ENCODE measurements around the gene SLC35F1.

Gene SLC35F1

GRCh38 chr6:118306392-118307238 lies 399.6 kb downstream of the SLC35F1 start:
- peak in 1 of 58 donors; percentile 18 for DNase-seq

- DNase-seq: peak in 1 of 58 donors; percentile 5
Observed at GRCh38 chr6:118307581-118307980, 400.5 kb downstream of the SLC35F1 start.

- DNase-seq: no peak
Observed at GRCh38 chr6:118309337-118310093, 402.5 kb downstream of the SLC35F1 start.

- DNase-seq: no peak
Observed at GRCh38 chr6:118313208-118313607, 406.1 kb downstream of the SLC35F1 start.

GRCh38 chr6:118313762-118314161 lies 406.7 kb downstream of the SLC35F1 start:
- no peak for DNase-seq

GRCh38 chr6:118316796-118317384 lies 409.8 kb downstream of the SLC35F1 start:
- no peak for DNase-seq

GRCh38 chr6:118317581-118318563 lies 410.8 kb downstream of the SLC35F1 start:
- DNase-seq: no peak

- no peak for DNase-seq
Observed at GRCh38 chr6:118318648-118319047, 411.6 kb downstream of the SLC35F1 start.

GRCh38 chr6:118319416-118319815 lies 412.4 kb downstream of the SLC35F1 start:
- no peak for DNase-seq

- DNase-seq: peak in 13 of 58 donors; percentile 2 to 31 (median 13)
Observed at GRCh38 chr6:118319894-118320649, 413.0 kb downstream of the SLC35F1 start.

GRCh38 chr6:118320652-118321051 lies 413.6 kb downstream of the SLC35F1 start:
- DNase-seq: no peak

- DNase-seq: no peak
Observed at GRCh38 chr6:118324116-118324515, 417.1 kb downstream of the SLC35F1 start.

GRCh38 chr6:118325220-118325860 lies 418.3 kb downstream of the SLC35F1 start:
- peak in 14 of 58 donors; percentile 2 to 43 (median 17) for DNase-seq

- DNase-seq: no peak
Observed at GRCh38 chr6:118326712-118327111, 419.6 kb downstream of the SLC35F1 start.

- DNase-seq: no peak
Observed at GRCh38 chr6:118327237-118327636, 420.2 kb downstream of the SLC35F1 start.

- no peak for DNase-seq
Observed at GRCh38 chr6:118333772-118334171, 426.7 kb downstream of the SLC35F1 start.

- no peak for DNase-seq
Observed at GRCh38 chr6:118334634-118335033, 427.6 kb downstream of the SLC35F1 start.

- DNase-seq: no peak
Observed at GRCh38 chr6:118335325-118335816, 428.3 kb downstream of the SLC35F1 start.

GRCh38 chr6:118344014-118344670 lies 437.1 kb downstream of the SLC35F1 start:
- no peak for DNase-seq
